IPS DF 4.7 (cell line): Measurements from ENCODE around the gene ARAP3.

Source experiments
- DNase-seq: peaks from one replicate; pipeline ENCODE4 v3.0.0-alpha.2; 2013; ENCODE audit warnings: low spot score; ENCODE audit errors: extremely low read depth

Gene ARAP3

GRCh38 chr5:141672841-141673813 is 8.9 kb downstream of the ARAP3 start:
- no peak for DNase-seq

DNA sequence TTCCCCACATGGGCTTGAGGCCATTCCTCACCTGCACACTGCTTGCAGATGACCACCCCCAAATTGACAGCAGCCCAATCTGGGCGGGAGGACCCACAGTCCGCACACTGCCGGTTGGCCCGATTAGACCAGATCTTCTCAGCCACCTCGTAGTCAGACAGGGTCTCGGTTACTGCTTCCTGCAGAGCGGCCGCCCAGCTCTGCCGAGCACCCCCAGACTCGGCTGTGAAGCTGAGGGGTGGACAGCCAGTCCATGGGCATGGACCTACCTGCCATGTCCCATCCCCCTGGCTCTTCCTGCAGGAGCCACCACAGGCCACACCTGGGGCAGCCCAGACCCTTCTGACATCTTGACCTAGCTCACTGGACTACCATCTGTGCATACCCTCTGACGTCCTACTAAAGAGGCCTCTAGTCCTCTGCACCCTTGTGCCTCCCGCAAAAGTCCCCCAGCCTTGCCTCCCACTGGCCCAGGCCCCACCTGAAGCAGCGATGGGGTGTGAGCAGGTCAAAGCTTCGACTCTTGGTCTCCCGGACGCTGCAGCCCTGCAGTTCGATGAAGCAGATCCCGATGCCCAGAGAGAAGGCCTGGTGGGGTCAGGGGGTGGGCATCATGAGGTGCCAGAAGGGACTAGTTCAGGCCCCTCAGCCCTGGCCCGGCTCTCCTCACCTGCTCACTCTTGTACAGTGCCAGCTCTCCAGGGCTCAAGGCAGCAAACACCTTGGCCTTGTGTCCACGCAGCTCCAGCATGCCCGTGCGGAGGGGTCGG is 9.8 kb downstream of the ARAP3 start:
- DNase-seq, result no peak

- DNase-seq, result no peak
Observed at GRCh38 chr5:141669520-141669919, 12.5 kb downstream of the ARAP3 start.

DNA sequence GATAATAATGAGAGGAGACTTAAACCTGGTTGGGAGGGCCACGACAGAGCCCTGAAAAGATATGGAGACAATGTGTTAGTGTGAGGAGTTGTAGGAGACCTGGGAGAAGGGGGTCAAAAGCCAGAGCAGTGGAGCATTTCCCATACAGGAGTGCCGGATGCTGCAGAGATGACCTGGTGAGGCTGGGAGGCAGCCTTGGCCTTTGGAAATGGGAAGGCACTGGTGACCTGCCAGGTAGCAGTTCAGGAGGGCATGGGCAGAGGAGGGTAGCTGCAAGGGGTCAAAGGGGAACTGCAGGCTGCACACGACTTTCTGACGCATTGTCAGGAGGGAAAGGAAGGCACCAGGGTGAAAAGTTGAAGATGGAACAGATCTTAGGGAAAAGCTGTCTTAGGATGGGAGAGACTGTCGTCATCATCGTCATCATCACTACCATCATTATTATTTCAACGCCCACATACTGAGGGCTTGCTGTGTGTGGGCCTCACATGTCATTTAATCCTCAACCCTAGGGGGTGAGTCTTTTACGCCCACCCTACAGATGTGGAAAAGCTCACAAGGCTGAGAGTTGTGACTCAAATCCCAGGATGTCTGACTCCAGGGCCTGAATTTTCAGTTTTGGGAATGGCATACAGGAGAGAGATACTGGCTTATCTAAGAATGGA is 13.3 kb downstream of the ARAP3 start:
- no peak for DNase-seq

DNA sequence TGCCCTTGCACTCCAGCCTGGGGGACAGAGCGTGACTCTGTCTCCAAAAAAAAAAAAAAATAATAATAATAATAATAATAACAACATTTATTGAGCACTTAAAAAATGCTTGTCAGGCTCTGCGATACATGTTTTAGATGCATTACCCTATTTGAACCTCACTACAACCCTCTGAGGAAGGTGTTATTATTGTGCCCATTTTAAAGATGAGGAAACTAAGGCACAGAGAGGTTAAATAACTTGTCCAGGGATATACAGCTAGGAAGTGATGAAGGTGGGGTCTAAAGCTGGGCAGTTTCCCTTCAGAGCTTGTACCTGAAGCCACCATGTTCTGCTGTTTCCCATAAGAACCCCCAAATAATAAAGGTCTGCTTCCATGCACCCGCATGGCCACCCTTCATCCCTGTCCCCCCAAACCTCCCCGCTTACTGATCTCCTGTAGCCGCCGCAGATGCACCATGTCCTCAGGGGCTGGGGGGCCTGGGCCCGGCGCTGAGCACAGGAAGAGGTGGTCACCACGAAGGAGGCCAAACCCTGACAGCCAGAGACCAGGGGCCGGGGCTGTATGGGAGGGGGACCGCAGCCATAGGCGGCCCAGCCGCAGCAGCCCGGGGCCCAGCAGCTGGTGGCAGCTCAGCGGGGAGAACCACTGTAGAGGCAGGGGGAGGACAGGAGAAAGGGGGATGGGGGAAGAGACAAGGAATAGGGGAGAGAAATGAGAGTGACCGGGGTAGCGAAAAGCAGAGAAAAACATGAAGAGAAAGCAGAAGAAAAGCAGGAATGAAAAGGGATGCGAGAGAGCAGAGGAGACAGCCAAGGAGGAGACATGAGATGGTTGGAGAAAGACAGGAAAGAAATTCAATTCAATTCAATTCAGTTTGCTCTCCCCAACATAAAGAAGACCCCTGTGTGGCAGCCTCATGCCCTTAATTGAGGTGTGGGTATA is 15.8 kb downstream of the ARAP3 start:
- no peak for DNase-seq

DNA sequence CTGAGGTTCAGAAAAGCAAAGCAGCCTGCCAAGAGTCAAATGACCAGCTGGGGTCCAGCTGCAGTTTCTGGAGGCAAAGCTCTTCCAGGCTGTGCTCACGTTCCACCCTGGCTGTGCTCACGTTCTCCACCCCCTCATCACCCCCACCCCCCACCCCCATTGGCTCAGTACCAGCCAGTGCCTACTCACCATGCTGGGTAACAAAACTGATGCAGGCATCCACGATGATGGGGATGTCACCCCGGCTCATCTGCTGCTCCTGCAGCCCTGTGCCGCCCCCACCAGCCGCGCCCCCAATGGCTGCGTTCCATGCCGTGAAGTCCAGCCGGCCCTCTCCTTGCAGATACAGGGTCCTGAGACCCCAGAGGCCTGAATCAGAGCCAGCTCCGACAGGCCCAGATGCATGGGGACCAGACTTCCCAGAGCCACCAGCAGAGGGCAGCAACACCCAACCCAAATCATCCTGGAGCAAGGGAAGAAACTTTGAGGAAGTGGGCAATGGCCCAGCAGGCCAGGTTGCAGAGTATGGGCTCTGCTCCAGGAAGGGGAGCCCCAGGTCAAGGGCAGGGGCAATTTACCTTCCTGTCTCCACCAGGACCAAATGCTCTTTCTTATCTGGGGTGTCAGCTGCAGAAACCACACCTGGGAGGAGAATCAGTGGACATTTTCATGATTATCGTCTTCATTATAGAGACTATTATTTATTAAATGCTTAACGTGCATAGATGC is 17.1 kb downstream of the ARAP3 start:
- DNase-seq, result no peak

DNA sequence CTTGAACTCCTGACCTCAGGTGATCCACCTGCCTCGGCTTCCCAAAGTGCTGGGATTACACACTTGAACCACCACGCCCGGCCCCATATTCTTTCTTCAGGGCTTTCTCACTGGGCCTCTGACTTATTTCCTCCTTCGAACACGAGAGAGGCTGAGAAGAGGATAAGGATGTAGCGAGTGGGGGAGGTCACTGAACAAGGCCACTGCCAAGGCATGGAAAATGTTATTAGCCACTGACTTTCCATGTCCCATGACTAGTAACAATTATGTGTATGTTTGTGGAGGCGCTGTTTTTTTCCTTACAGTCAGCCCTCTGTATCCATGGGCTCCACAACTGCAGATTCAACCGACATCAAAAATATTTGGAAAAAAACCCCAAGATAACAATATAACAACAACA is 18.5 kb downstream of the ARAP3 start:
- no peak for DNase-seq

DNA sequence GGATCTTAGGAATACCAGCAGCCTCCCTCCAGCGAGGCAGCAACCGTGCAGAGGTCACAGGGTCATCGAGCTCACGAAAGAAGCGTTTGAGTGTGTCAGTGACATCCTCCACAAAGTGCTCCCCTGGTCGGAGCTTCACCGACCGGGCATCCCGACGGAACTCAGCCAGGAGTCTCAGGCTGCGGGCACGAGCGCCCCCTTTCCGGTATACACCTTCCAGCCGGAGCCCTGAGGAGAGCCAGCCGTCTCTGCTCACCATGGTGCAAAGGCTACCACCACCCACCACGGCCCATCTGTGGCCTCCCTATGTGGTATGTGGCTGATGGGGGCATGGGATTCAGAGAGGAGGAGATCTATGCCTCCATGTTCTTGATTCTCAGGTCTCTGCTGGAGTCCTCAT is 20.0 kb downstream of the ARAP3 start:
- DNase-seq, result no peak

DNA sequence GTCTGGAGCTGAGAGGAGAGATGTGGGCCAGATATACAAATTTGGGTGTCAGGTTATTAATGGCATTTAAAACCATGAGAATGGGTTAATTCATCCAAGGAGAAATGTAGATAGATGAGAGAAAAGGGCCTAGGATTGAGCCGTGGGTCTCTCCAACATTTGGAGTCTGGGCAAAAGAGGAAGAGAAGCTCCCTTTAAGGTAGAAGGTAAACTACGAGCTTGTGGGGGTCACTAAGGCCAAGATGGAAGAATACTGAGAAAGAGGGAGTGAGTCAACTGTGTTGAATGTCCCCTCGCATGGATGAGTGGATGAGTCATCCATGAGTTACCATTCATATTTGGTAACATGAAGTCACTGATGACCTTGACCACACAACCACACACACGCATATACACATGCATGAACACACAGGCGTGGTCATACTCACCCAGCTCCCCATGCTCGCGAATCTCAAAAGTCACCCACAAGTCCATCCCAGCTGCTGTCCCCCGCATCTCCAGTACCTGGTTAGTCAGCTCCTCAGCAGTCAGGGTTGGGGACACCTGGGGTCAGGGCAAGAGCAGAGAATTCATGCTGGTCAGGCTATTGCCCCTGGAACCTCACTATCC is 24.0 kb downstream of the ARAP3 start:
- DNase-seq, result no peak

- no peak for DNase-seq
Observed at GRCh38 chr5:141657404-141657803, 24.6 kb downstream of the ARAP3 start.

- DNase-seq, result no peak
Observed at GRCh38 chr5:141656396-141656795, 25.6 kb downstream of the ARAP3 start.

DNA sequence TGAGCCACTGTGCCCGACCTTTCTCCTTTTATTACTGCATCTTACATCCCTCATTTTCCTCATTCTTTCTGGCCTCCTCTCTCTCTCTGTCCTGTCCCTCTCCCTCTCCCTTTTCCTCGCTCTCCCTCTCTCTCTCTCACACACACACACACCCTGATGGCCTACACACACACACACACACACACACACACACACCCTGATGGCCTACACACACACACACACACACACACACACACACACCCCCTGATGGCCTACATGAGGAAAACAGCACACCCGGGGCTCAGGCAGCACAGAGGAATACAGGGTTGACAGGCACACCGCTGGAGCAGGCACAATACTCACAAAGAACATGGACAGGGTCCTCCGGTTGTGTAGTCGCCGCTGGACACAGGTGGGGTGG is 27.0 kb downstream of the ARAP3 start:
- no peak for DNase-seq

- DNase-seq, result no peak
Observed at GRCh38 chr5:141654298-141654697, 27.7 kb downstream of the ARAP3 start.

DNA sequence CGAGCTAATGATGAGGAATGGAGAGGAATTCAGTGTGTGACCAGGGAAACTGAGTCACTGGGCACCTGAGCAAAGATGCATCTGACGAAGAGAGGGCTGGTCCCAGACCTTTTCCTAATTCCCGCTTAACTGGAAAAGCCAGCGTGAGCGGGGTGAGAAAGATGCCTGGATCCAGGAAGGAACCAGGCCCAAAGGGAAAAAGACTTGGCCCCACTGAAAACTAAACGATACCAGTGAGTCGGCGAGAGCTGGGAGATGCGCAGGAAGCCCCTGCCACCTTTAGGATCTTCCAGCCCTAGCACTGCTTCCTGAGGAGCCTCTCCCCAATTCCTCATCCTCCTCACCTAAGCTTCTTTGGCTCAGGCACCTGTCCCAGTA is 30.3 kb downstream of the ARAP3 start:
- DNase-seq, result no peak

- DNase-seq, result no peak
Observed at GRCh38 chr5:141650851-141651727, 30.9 kb downstream of the ARAP3 start, which contains the start of gene FCHSD1. Gene FCHSD1 (minus strand): TSS chr5:141651418. CDS start chr5:141651368, 50 bp downstream.

GRCh38 chr5:141649972-141650371 is 32.1 kb downstream of the ARAP3 start:
- DNase-seq, result no peak

DNA sequence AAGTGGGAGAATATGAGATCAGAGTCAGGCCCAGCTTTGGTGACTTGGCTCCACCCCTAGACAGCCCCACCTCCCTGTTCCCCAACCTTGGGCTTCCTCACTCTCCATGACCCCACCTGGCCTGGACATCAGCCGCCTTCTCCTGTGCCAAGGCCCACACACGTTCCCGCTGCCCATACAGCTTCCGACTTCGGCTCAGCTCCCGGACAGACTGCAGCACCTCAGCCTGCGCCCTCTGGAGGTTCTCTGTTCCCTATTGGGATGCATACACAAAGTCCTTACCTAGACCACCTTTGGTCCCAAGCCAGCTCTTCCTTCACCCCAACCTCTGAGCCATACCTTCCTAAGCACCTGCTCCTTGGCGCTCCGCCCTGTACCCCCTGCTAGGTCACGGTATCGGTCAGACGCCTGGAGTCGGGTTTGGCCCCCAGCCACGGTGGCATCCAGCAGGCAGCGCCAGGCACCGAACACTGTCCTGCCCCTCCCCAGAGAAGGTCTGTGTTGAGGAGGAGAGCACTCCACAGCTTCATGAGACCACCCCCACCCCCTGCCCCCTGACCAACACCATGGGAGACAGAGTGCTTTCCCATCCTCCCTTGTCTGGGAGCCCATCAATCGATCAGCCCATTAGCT is 32.9 kb downstream of the ARAP3 start:
- no peak for DNase-seq

GRCh38 chr5:141647851-141648250 is 34.2 kb downstream of the ARAP3 start:
- no peak for DNase-seq
